ENCODE measurements around the gene WDR44.
"Not testable (repeated sequence)": the region's sequence is repeated elsewhere in the genome, so short reads cannot be mapped to it uniquely, and the experiment has no call there.

Gene WDR44

GRCh38 chrX:118356154-118356701 lies 10.3 kb downstream of the WDR44 start:
- no peak for DNase-seq

DNA sequence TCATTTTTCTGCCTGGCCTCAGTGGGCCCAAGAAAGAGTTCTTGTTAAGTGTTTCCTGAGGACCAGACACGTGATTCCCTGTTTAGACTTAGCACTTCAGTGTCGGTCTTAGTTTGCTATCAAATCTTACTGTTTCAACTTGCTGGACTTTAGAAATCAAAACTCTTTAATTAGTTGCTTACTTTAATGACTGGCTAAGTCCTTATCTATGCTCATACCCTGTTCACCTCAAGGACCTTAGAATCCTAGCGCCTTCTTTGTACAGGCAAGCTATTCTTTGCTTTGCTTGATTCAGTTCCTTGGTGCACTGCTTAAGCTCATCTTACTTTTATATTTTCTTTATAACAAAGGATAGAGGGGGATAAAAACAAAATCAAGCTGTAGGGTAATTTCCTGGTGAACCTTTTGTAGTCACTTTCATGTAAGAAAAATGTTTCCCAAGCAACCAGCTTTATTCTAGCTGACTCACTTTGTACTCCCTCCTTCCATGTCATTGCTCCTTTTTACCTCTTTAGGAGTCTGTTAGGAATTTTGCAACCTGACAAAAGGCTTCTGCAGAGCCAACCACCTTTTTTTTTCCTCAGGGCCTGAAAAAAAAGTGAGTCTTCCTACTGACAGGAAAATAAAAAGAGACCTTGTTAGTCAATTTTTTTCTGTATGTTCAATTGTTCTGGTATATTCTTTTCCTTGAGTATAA lies 14.7 kb downstream of the WDR44 start:
- no peak for DNase-seq

- no peak for DNase-seq
These were observed 18.4 kb downstream of the WDR44 start for GRCh38 chrX:118364261-118364660.

- no peak for DNase-seq
These were observed 21.4 kb downstream of the WDR44 start for GRCh38 chrX:118367338-118367737.

- no peak for DNase-seq
These were observed 22.5 kb downstream of the WDR44 start for GRCh38 chrX:118368398-118368797.

GRCh38 chrX:118370921-118371624 lies 25.2 kb downstream of the WDR44 start:
- no peak for DNase-seq

DNA sequence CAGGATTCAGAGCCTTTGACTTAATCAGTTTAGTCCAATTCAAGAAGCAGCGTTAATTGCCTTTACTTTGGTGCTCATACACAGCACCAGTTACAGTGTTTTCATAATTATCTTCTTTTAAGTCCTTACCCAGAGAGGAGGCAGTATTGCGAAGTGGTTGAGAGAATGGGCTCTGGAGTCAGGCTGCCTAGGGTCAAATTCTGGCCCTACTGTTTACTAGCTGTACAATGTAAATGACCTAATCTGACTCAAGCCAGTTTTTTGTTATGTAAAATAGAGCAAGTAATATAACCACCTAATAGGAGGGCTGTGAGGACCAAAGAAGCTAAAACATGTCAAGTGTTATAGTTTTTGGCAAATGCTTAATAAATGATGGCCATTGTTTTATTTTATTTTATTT lies 27.6 kb downstream of the WDR44 start:
- DNase-seq, result no peak

DNA sequence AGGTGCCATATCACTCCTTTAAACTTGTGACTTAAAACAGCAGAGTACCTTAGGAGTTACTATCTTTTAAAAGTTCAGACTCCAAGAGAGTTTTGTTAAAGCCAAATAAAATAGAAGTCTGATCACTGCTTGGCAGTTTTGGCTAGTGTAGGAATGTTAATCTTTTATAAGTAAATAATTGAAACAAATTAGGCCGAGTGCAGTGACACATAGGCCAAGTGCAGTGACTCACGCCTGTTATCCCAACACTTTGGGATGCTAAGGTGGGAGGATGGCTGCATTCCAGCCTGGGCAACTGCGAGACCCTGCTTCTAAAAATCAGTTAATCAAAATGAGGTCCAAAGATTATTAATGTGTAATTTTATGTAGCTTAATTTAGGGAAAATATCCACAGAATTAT lies 37.2 kb downstream of the WDR44 start:
- no peak for DNase-seq

- no peak for DNase-seq
These were observed 46.8 kb downstream of the WDR44 start for GRCh38 chrX:118392716-118393115.

DNA sequence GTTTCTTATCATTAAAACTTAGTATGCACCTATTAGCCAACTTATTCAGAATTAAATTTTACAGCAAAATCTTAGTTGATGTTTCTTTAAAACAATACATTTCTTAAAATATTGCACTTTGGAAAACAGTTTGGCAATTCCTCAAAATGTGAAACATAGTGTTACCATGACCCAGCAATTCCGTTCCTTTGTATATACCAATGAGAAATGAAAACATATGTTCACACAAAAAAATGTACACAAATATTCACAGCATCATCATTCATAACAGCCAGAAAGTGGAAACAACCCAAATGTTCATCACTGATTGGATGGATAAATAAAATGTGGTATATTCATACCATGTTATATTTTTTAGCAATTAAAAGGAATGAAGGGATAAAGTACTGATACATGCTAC lies 50.2 kb downstream of the WDR44 start:
- no peak for DNase-seq

- DNase-seq, result no peak
These were observed 72.9 kb downstream of the WDR44 start for GRCh38 chrX:118418811-118419251.

GRCh38 chrX:118420462-118420861 lies 74.6 kb downstream of the WDR44 start:
- no peak for DNase-seq

DNA sequence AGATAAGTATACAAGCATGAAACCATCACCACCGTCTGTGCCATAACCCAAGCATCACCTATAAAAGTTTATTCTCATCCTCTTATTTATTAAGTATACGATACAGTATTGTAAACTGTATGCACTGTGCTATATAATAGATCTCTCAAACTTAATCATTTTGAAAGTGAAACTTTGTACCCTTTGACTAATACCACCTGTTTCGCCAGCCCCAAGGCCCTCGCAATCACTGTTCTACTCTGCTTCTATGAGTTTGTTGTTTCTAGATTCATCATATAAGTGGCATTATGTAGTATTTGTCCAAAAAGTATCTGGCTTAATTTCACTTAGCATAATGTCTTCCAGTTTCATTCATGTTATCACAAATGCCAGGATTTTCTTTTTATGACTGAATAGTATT lies 77.7 kb downstream of the WDR44 start:
- no peak for DNase-seq

DNA sequence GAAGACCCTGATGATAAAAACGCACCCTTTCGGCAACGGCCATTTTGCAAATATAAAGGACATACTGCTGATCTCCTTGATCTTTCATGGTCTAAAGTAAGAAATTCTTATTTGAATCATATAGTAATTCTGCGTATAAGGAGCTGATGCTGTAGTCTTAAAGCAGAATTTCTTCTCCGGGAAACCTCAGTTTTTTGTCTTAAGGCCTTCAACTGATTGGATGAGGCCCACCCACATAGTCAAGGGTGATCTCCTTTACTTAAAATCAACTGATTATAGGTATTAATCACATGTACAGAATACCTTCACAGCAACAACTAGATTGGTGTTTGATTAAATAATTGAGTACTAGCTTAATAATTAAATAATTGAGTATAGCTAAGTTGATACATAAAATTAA lies 86.9 kb downstream of the WDR44 start:
- no peak for DNase-seq

GRCh38 chrX:118437283-118437682 lies 91.4 kb downstream of the WDR44 start:
- DNase-seq, result no peak

DNA sequence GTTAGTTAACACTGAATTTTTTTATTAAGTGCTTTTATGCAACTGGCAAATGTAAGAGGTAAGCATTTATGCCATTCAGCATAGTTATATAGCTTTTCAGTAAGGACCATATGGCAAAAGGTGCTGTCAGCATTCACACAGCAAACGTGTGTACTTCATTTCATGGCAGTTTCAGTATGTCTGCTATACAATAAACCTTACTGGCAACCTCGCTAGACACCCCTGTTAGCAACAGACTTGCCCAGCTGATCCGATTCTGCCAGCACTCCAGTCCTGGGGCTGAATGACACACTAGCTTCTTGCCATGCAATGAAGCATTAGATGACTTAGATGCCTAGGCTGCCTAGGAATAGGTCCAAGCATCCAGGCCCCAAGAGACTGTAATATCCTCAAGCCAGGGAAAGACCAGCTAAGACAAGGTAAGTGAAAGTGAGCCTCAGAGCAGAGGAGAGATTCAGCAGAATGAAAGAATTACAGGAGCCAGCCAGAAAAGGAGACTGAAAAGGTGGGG lies 102.4 kb downstream of the WDR44 start:
- DNase-seq, result no peak

- DNase-seq, result no peak
These were observed 109.1 kb downstream of the WDR44 start for GRCh38 chrX:118455013-118455412.

DNA sequence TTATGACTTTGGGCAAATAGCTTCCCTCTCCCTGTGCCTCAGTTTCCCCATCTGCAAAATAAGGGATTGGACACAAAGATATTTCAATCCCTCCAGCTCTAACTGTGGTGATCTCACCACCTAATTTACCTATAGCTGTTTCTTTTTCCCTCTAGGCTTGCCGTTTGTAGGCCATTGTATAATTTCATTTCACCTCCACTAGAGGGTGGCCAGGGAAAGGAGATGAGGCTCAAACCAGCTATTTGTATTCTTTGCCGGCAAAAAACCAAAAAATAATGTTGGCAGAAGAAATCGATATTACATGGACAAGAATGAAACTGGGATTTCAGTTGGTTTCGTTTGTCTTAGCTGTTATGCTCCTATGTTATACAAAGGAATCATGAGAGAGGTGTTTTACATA lies 113.6 kb downstream of the WDR44 start:
- peak in 3 of 51 donors; percentile 3 to 12 (median 4) for DNase-seq

- DNase-seq, result no peak
These were observed 118.6 kb downstream of the WDR44 start for GRCh38 chrX:118464501-118464900.

GRCh38 chrX:118468122-118468521 lies 122.2 kb downstream of the WDR44 start:
- no peak for DNase-seq

- not testable (repeated sequence) for DNase-seq
These were observed 124.9 kb downstream of the WDR44 start for GRCh38 chrX:118470721-118471347.

DNA sequence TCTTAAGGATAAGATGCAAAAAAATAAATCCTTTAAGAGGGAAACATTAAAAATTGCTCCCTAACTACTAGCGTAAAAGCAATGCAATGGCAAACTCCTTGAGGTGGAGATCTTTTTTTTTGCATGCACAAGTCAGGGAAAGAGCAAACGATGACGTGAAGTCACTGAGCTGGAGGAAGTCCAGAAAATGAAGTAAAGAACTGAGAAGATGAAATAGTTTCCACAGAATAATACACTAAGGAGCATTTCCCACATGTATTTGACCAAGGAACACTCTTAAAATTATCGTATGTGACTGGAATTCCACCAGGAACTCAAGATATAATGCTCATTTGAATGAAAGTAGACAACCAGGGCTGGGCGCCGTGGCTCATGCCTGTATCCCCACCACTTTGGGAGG lies 128.7 kb downstream of the WDR44 start:
- DNase-seq, result no peak
